CD14-positive monocyte (primary cell): Measurements from ENCODE around the gene SOST. TPM values are rescaled to one million over a fixed set of nuclear protein-coding genes. Genes with fewer than 3 reads are reported as not detected.

Experiments
- DNase-seq, 3 donors: peaks; one replicate each; pipeline ENCODE4 v3.0.0-alpha.2; 2011 to 2022
- H2AFZ ChIP-seq: 2 replicates; pipeline ENCODE4 v1.6.0; 2012; ENCODE audit warnings: mild to moderate bottlenecking, low read depth, low read length, inconsistent platforms; ENCODE audit not compliant: insufficient read depth, poor library complexity, severe bottlenecking
- H3K27ac ChIP-seq, 2 donors: 1 replicate in 1 of 2; 2 replicates in 1 of 2; pipeline ENCODE4 v1.5.1; 2012 to 2013; ENCODE audit warnings: low read length in 2 of 2, control low read depth in 1 of 2, inconsistent platforms in 1 of 2, low read depth in 1 of 2, mild to moderate bottlenecking in 1 of 2
- H3K27me3 ChIP-seq, 2 donors: one replicate each; pipeline versions ENCODE4 v1.6.0 to v1.6.1; 2011 to 2013; ENCODE audit warnings: low read length in 2 of 2; ENCODE audit not compliant: control insufficient read depth in 2 of 2, insufficient read depth in 2 of 2
- H3K36me3 ChIP-seq, 2 donors: replicated peaks in 1 of 2; 1 replicate in 1 of 2; 2 replicates in 1 of 2; pipeline versions ENCODE4 v1.5.1 to v1.6.1; 2012 to 2013; ENCODE audit warnings: low read length in 2 of 2, control low read depth in 1 of 2, inconsistent platforms in 1 of 2, mild to moderate bottlenecking in 1 of 2; ENCODE audit not compliant: insufficient read depth in 2 of 2, control insufficient read depth in 1 of 2
- H3K4me1 ChIP-seq, 2 donors: 1 replicate in 1 of 2; 2 replicates in 1 of 2; pipeline versions ENCODE4 v1.5.1 to v1.6.1; 2012 to 2013; ENCODE audit warnings: low read length in 2 of 2, control low read depth in 1 of 2, inconsistent platforms in 1 of 2, mild to moderate bottlenecking in 1 of 2, moderate library complexity in 1 of 2; ENCODE audit not compliant: insufficient read depth in 2 of 2, control insufficient read depth in 1 of 2
- H3K4me2 ChIP-seq: replicated peaks from 2 replicates; pipeline ENCODE3; 2012; ENCODE audit warnings: low read length, moderate library complexity, mild to moderate bottlenecking; ENCODE audit not compliant: poor library complexity, severe bottlenecking; ENCODE audit errors: extremely low read depth
- H3K4me3 ChIP-seq, 3 experiments: fragments of 200-600 bp in 1 of 3; sonication (generic) in 1 of 3; replicated peaks in 1 of 3; 1 replicate in 2 of 3; 2 replicates in 1 of 3; pipeline ENCODE4 v1.5.1; 2011 to 2013; ENCODE audit warnings: low read length in 3 of 3, mild to moderate bottlenecking in 3 of 3, control low read depth in 2 of 3, low read depth in 2 of 3, inconsistent platforms in 1 of 3, moderate library complexity in 1 of 3
- H3K79me2 ChIP-seq: 2 replicates; pipeline ENCODE4 v1.6.0; 2012; ENCODE audit warnings: mild to moderate bottlenecking, control low read depth, inconsistent platforms, low read length, moderate library complexity; ENCODE audit not compliant: insufficient read depth
- H3K9ac ChIP-seq: 2 replicates; pipeline ENCODE4 v1.6.0; 2017; ENCODE audit warnings: low read length, mild to moderate bottlenecking; ENCODE audit not compliant: insufficient read depth, poor library complexity, severe bottlenecking
- H3K9me3 ChIP-seq, 2 donors: replicated peaks in 1 of 2; 1 replicate in 1 of 2; 2 replicates in 1 of 2; pipeline versions ENCODE4 v1.5.1 to v1.6.1; 2012 to 2013; ENCODE audit warnings: low read length in 2 of 2, control low read depth in 1 of 2; ENCODE audit not compliant: control insufficient read depth in 1 of 2, insufficient read depth in 1 of 2
- H4K20me1 ChIP-seq: 2 replicates; pipeline ENCODE4 v1.6.0; 2012; ENCODE audit warnings: mild to moderate bottlenecking, low read length, control low read depth, moderate library complexity; ENCODE audit not compliant: insufficient read depth
- H3K27ac Mint-ChIP-seq, 7 donors: one replicate each; pipeline ENCODE4 v1.8.0; 2020; ENCODE audit warnings: mild to moderate bottlenecking in 7 of 7, mixed read lengths in 7 of 7, moderate library complexity in 6 of 7, inconsistent platforms in 2 of 7
- H3K27me3 Mint-ChIP-seq, 3 donors: one replicate each; pipeline ENCODE4 v1.8.0; 2021 to 2022; ENCODE audit warnings: low read depth in 3 of 3, mild to moderate bottlenecking in 3 of 3, mixed read lengths in 3 of 3, moderate library complexity in 3 of 3, inconsistent platforms in 1 of 3
- H3K36me3 Mint-ChIP-seq, 2 donors: one replicate each; pipeline ENCODE4 v1.8.0; 2020; ENCODE audit warnings: mixed read lengths in 2 of 2, inconsistent platforms in 1 of 2, mild to moderate bottlenecking in 1 of 2
- H3K4me1 Mint-ChIP-seq: one replicate; pipeline ENCODE4 v1.8.0; 2020; ENCODE audit warnings: mild to moderate bottlenecking, mixed read lengths
- H3K4me3 Mint-ChIP-seq, 2 donors: one replicate each; pipeline ENCODE4 v1.8.0; 2020; ENCODE audit warnings: mild to moderate bottlenecking in 2 of 2, mixed read lengths in 2 of 2, moderate library complexity in 1 of 2
- H3K9me3 Mint-ChIP-seq, 7 donors: one replicate each; pipeline ENCODE4 v1.8.0; 2020 to 2022; ENCODE audit warnings: mixed read lengths in 7 of 7, mild to moderate bottlenecking in 6 of 7, moderate library complexity in 6 of 7, inconsistent platforms in 2 of 7
- WGBS: methylation state at CpG from one replicate; pipeline ENCODE4 v1.1.5; 2013; ENCODE audit warnings: missing lambda C conversion rate; ENCODE audit not compliant: insufficient coverage; 5-methylcytosine and 5-hydroxymethylcytosine counted together
- intact Hi-C, 2 donors: fragments of 100-400 bp; cut with micrococcal nuclease; formaldehyde crosslinking; loops; one replicate each; pipeline versions ENCODE4 v1.15.0 to v1.15.1; 2023
- polyA plus RNA-seq, 3 donors: library from polyadenylated mRNA; depleted of rRNA in 1 of 3; unstranded in 2 of 3; stranded (reverse) in 1 of 3; fragments of 300-500 nt in 2 of 3; fragments of >200 nt in 1 of 3; fragmentation: Illumina TruSeq in 2 of 3; gene quantifications; 1 replicate in 2 of 3; 2 replicates in 1 of 3; pipeline ENCODE4 v1.2.3, GENCODE V29; 2012 to 2021
- TF ChIP-seq, protein P1 (sequence below): fragments of 200-600 bp; IDR thresholded peaks from one replicate; pipeline ENCODE4 v1.8.0; 2022; ENCODE audit warnings: antibody characterized with exemption, mild to moderate bottlenecking

SOST gene
- polyA plus RNA-seq, 3 donors = not detected

DNA sequence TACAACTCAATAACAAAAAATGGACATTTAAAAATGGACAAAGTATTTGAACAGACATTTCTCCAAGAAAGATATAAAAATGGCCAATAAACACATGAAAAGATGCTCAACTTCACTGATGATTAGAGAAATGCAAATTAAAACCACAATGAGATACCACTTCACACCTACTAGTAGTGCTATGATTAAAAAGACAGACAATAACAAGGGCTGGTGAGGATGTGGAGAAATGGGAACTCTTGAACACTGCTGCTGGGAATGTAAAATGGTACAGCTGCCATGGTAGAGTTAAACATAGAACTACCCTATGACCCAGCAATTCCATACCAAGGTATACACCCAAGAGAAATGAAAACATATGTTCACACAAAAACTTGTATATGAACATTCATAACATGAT, 46.5 kb upstream of the SOST start:
- H3K9me3 Mint-ChIP-seq = peaks cover 0 to 4% (median 0%) of the 10 kb centered on the region in 7 donors
- H3K9ac ChIP-seq = no peak overlapping the region
- H3K4me2 ChIP-seq = no peak overlapping the region
- no peaks in the 10 kb centered on the region for H4K20me1 ChIP-seq
- no peak overlapping the region for H3K27ac ChIP-seq
- H2AFZ ChIP-seq = no peak overlapping the region
- H3K4me3 ChIP-seq = no peak overlapping the region
- H3K27ac Mint-ChIP-seq = no peak overlapping the region
- peaks cover 0 to 1% (median 0%) of the 10 kb centered on the region in 3 donors for H3K27me3 Mint-ChIP-seq
- H3K4me1 ChIP-seq = no peaks in the 10 kb centered on the region
- no peaks in the 10 kb centered on the region for H3K36me3 ChIP-seq
- no peaks in the 10 kb centered on the region for H3K27me3 ChIP-seq
- TF ChIP-seq, protein P1, sequence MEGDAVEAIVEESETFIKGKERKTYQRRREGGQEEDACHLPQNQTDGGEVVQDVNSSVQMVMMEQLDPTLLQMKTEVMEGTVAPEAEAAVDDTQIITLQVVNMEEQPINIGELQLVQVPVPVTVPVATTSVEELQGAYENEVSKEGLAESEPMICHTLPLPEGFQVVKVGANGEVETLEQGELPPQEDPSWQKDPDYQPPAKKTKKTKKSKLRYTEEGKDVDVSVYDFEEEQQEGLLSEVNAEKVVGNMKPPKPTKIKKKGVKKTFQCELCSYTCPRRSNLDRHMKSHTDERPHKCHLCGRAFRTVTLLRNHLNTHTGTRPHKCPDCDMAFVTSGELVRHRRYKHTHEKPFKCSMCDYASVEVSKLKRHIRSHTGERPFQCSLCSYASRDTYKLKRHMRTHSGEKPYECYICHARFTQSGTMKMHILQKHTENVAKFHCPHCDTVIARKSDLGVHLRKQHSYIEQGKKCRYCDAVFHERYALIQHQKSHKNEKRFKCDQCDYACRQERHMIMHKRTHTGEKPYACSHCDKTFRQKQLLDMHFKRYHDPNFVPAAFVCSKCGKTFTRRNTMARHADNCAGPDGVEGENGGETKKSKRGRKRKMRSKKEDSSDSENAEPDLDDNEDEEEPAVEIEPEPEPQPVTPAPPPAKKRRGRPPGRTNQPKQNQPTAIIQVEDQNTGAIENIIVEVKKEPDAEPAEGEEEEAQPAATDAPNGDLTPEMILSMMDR = no peak
- no peak for DNase-seq
- H3K9me3 ChIP-seq = no peaks in the 10 kb centered on the region
- H3K79me2 ChIP-seq = no peaks in the 10 kb centered on the region
- H3K4me3 Mint-ChIP-seq = no peak overlapping the region
- H3K36me3 Mint-ChIP-seq = peaks cover 5 to 7% of the 10 kb centered on the region in 2 donors
- intact Hi-C loops = no loop called here
- H3K4me1 Mint-ChIP-seq = peaks cover 3% of the 10 kb centered on the region

DNA sequence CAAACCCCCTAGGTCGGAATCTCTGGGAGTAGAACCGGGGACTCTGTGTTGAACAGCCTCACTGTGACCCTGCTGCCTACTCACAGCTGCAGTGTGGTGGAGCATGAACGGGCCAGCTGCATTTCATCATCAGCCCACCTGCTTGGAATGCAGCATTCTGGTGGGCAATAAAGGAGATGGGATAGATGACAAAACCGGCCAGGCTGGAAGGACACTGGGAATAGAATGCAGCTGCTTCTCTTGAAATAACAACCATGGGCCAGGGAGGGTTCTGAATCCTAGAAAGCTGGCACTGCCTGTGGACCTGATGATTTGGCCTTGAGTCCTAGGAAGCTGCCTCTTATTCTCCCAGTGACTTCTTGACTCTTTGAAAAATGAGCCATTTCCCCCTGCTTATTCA, 45.2 kb upstream of the SOST start:
- H3K4me3 Mint-ChIP-seq = no peak overlapping the region
- TF ChIP-seq, protein P1 = no peak
- H3K27me3 Mint-ChIP-seq = peaks cover 0 to 1% (median 0%) of the 10 kb centered on the region in 3 donors
- no peaks in the 10 kb centered on the region for H3K79me2 ChIP-seq
- no peak overlapping the region for H3K27ac Mint-ChIP-seq
- no peaks in the 10 kb centered on the region for H3K27me3 ChIP-seq
- H3K9me3 Mint-ChIP-seq = peaks cover 0 to 4% (median 0%) of the 10 kb centered on the region in 7 donors
- peaks cover 3% of the 10 kb centered on the region for H3K4me1 Mint-ChIP-seq
- intact Hi-C loops = no loop called here
- H3K36me3 Mint-ChIP-seq = peaks cover 5 to 7% of the 10 kb centered on the region in 2 donors
- H3K4me3 ChIP-seq = no peak overlapping the region
- no peak overlapping the region for H3K9ac ChIP-seq
- no peak overlapping the region for H3K4me2 ChIP-seq
- H3K4me1 ChIP-seq = no peaks in the 10 kb centered on the region
- WGBS = 92% methylated on average over 2 of the region's 4 CpGs
- H3K36me3 ChIP-seq = no peaks in the 10 kb centered on the region
- H2AFZ ChIP-seq = no peak overlapping the region
- no peak overlapping the region for H3K27ac ChIP-seq
- H3K9me3 ChIP-seq = no peaks in the 10 kb centered on the region
- H4K20me1 ChIP-seq = no peaks in the 10 kb centered on the region
- DNase-seq = no peak
